Stimulated activated CD4-positive, alpha-beta T cell treated with anti-CD3 and anti-CD28 coated beads, Interleukin-1b, Interleukin-23, amount 100 ng/mL, for 4 hours (primary cell): Measurements from ENCODE around the gene PNPLA6.

Experiments used
- DNase-seq, 2 donors: peaks; one replicate each; pipeline ENCODE4 v3.0.0-alpha.2; 2020; ENCODE audit warnings: low read depth in 2 of 2

The PNPLA6 gene

GRCh38 chr19:7600721-7601120, 65.2 kb downstream of the PNPLA6 start:
- no peak for DNase-seq

DNA sequence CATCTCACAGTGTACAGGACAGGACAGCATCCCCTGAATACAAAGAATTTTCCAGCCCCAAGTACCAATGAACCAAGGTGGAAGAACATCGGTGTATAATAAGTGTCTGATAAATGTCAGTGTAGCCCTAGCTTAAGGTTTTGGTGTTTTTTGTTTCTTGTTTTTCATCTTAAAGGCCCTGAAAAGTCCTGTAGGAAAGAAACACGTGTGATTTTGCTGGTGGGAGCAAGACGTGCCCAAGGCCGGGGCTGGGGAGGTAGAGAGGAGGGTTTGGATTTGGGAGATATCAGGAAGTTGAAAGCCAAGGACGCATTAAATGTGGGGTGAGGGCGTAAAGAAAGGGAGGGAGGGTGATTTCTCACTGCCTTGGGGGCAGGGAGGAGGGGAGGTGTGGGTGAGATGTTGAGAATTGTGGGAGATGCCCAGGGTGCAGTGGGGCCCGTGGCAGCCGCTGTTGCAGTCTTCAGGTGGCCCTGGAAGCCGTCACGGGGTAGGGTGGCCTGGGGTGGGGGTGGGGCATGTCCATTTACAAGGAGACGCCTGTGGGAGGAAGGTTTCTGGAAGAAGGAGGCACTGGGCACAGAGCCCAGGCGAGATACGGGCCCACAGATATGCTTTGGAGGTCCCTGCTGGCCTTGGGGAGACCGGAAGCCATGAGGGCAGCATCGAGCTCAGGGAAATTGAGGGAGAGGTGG, 66.9 kb downstream of the PNPLA6 start:
- no peak for DNase-seq

DNA sequence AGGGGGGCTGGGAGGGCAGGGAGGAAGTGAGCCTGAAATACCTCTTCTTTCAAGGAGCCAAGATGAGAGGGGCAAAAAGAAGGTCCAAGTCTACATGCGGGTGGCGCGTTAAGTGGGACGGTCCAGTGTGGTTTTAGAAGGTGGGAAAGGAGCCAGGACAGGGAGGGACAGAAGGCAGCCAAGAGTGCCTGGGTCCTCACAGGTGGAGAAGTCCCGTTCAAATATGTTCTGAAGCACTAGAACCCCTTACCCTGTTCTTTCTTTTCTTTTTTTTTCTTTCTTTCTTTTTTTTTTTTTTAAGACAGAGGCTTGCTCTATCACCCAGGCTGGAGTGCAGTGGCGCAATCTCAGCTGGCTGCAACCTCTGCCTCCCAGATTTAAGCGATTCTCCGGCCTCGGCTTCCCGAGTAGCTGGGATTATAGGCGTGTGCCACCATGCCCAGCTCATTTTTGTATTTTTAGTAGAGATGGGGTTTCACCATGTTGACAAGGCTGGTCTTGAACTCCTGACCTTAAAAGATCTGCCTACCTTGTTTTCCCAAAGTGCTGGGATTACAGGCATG, 67.5 kb downstream of the PNPLA6 start:
- no peak for DNase-seq

DNA sequence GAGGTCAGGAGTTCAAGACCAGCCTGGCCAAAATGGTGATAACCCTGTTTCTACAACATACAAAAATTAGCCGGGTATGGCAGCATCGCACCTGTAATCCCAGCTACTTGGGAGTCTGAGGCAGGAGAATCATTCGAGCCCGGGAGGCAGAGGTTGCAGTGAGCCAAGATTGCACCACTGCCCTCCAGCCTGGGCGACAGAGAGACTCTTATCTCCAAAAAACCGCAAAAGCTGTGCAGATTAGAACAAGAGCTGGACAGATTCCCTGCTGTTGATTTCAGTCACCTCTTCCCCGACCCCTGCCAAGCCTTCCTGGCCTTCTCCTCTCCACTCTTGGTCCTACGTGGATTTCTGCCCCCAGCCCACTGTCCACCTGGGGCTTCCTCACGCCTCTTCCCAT, 68.4 kb downstream of the PNPLA6 start:
- DNase-seq, result no peak

GRCh38 chr19:7605490-7606222, 70.1 kb downstream of the PNPLA6 start:
- no peak for DNase-seq

DNA sequence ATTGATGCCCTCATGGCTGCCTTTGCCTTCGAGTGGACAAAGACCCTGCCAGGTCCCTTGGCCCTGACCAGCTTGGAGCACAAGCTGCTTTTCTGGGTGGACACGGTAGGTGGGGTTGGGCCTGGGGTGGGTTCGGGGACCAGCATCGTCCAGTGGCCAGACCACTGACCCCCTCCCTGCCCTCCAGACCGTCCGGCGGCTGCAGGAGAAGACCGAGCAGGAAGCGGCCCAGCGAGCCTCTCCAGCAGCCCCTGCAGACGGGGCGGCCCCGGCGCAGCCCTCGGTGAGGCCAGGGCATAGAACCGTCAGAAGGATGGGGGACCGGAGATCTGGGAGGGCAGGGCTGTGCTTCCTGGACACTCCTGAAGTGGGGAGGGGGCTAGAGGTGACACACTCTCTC, 70.8 kb downstream of the PNPLA6 start:
- no peak for DNase-seq

DNA sequence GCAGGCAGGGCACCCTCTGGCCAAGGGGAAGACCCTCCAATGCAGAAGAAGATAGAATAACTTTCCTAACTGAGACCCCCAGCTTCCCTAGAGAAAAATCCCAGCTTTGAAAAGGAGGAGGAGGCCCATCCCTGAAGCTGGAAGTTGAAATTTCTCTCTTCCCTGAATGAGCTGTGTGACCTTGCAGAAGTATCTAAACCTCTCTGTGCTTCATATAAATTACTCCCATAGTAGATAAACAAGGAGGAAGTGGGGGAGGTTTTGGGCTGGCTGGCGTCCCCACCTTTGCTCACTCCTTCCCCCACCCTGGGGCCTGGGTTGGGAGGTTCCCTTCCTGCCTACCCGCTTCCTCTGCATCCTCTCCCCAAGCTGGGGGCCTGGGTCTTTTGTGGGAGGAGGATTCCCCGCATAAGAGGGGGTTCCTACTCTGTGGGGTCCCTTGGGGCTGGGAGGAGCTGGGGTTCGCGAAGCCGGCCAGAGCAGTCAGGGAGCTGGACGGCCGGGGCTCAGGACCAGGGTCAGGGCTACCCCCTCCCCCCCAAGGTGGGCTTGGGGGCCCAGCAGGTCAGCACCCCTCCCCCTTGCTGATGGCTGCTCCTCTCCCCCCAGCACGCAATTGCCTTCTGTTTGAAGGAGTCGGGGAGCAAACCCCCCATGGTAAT, 71.8 kb downstream of the PNPLA6 start:
- DNase-seq, result no peak

GRCh38 chr19:7607874-7608560, 72.5 kb downstream of the PNPLA6 start:
- DNase-seq, result no peak

DNA sequence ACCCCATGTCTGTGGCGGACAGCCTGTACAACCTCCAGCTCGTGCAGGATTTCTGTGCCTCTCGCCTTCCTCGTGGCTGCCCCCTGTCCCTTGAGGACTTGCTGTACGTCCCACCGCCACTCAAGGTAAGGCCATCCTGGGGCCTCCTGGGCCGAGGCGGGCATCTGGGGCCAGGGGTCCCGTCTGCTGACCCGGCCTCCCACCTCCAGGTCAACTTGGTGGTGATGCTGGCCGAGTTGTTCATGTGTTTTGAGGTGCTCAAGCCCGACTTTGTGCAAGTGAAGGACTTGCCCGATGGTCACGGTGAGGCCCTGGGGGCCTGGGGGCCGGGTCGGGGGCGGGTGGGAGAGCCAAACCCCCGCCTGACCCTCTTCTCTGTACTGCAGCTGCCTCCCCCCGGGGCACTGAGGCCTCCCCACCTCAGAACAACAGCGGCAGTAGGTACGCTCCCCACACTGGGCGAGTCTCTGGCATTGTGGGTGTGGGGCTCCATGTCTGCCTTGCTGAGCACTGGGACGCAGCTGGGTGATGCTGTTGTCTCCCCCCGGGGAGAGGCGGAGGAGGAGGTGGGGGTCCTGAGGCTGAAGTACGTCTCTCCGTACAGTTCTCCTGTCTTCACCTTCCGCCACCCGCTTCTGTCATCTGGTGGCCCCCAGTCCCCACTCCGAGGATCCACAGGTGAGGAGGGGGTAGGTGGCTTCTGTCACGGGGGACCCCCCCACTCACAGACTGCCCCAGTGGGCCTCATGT, 75.1 kb downstream of the PNPLA6 start:
- DNase-seq, result no peak
